H9 (cell line): ENCODE measurements around the gene SPRY4. TPM values are rescaled to one million over a fixed set of nuclear protein-coding genes. Genes with fewer than 3 reads are reported as not detected.

Source experiments
- DNase-seq: peaks from one replicate; pipeline ENCODE4 v3.0.0-alpha.2; 2017
- H2AFZ ChIP-seq: one replicate; pipeline ENCODE4 v1.6.1; 2013; ENCODE audit warnings: mild to moderate bottlenecking, low read length, control low read depth, moderate library complexity
- H2AK5ac ChIP-seq: 2 replicates; pipeline ENCODE4 v1.6.1; 2013; ENCODE audit warnings: low read length, control low read depth, mixed read lengths; ENCODE audit not compliant: insufficient read length
- H2BK120ac ChIP-seq: one replicate; pipeline ENCODE4 v1.6.1; 2013; ENCODE audit warnings: low read depth, mild to moderate bottlenecking, low read length, control low read depth, inconsistent platforms; ENCODE audit not compliant: poor library complexity, severe bottlenecking
- H2BK12ac ChIP-seq: 2 replicates; pipeline ENCODE4 v1.6.1; 2013; ENCODE audit warnings: low read length, control low read depth, mixed read lengths, low read depth; ENCODE audit not compliant: insufficient read length
- H2BK15ac ChIP-seq: 2 replicates; pipeline ENCODE4 v1.6.1; 2013; ENCODE audit warnings: low read depth, low read length, control low read depth
- H2BK20ac ChIP-seq: one replicate; pipeline ENCODE4 v1.6.1; 2013; ENCODE audit warnings: low read depth, mild to moderate bottlenecking, low read length, control low read depth, inconsistent platforms; ENCODE audit not compliant: poor library complexity, severe bottlenecking
- H2BK5ac ChIP-seq: 2 replicates; pipeline ENCODE4 v1.6.1; 2013; ENCODE audit warnings: low read length, control low read depth, mixed read lengths; ENCODE audit not compliant: insufficient read length
- H3K14ac ChIP-seq: 2 replicates; pipeline ENCODE4 v1.6.1; 2013; ENCODE audit warnings: low read length, control low read depth; ENCODE audit not compliant: insufficient read depth
- H3K18ac ChIP-seq: 2 replicates; pipeline ENCODE4 v1.6.1; 2013; ENCODE audit warnings: low read depth, mild to moderate bottlenecking, mixed read lengths, low read length, control low read depth; ENCODE audit not compliant: insufficient read length
- H3K23ac ChIP-seq: 2 replicates; pipeline ENCODE4 v1.6.1; 2013; ENCODE audit warnings: low read length, control low read depth, mixed read lengths, low read depth; ENCODE audit not compliant: insufficient read length
- H3K23me2 ChIP-seq: 2 replicates; pipeline ENCODE4 v1.6.1; 2013; ENCODE audit warnings: low read depth, mild to moderate bottlenecking, mixed read lengths, low read length, control low read depth; ENCODE audit not compliant: insufficient read length, poor library complexity, severe bottlenecking
- H3K27ac ChIP-seq: 2 replicates; pipeline ENCODE4 v1.5.1; 2013; ENCODE audit warnings: low read length, control low read depth, mixed read lengths, low read depth; ENCODE audit not compliant: insufficient read length
- H3K27me3 ChIP-seq: 2 replicates; pipeline ENCODE4 v1.6.1; 2013; ENCODE audit warnings: low read length, control low read depth, inconsistent platforms; ENCODE audit not compliant: insufficient read depth
- H3K4ac ChIP-seq: 2 replicates; pipeline ENCODE4 v1.6.1; 2013; ENCODE audit warnings: low read depth, mild to moderate bottlenecking, control low read depth, inconsistent platforms, low read length, moderate library complexity
- H3K4me1 ChIP-seq: 2 replicates; pipeline ENCODE4 v1.6.1; 2013; ENCODE audit warnings: low read length, control low read depth, inconsistent platforms; ENCODE audit not compliant: insufficient read depth
- H3K4me2 ChIP-seq: 2 replicates; pipeline ENCODE4 v1.6.1; 2013; ENCODE audit warnings: low read length, control low read depth, mixed read lengths; ENCODE audit not compliant: insufficient read length, insufficient read depth
- H3K56ac ChIP-seq: 2 replicates; pipeline ENCODE4 v1.6.1; 2013; ENCODE audit warnings: low read depth, mild to moderate bottlenecking, mixed read lengths, low read length, control low read depth; ENCODE audit not compliant: insufficient read length
- H3K79me1 ChIP-seq: 2 replicates; pipeline ENCODE4 v1.6.1; 2013; ENCODE audit warnings: low read depth, mild to moderate bottlenecking, moderate library complexity, low read length, control low read depth, inconsistent platforms; ENCODE audit not compliant: insufficient read depth, poor library complexity, severe bottlenecking
- H3K79me2 ChIP-seq: 2 replicates; pipeline ENCODE4 v1.6.1; 2013; ENCODE audit warnings: low read length, control low read depth, inconsistent platforms; ENCODE audit not compliant: insufficient read depth
- H3K9ac ChIP-seq: 2 replicates; pipeline ENCODE4 v1.6.1; 2013; ENCODE audit warnings: low read length, control low read depth, mixed read lengths; ENCODE audit not compliant: insufficient read length; ENCODE audit errors: extremely low read depth
- H3K9me3 ChIP-seq: one replicate; pipeline ENCODE4 v1.6.1; 2013; ENCODE audit warnings: low read depth, low read length, inconsistent platforms; ENCODE audit not compliant: control insufficient read depth
- H3T11ph ChIP-seq: one replicate; pipeline ENCODE4 v1.6.1; 2013; ENCODE audit warnings: mild to moderate bottlenecking, low read length, control low read depth, inconsistent platforms
- H4K20me1 ChIP-seq: one replicate; pipeline ENCODE4 v1.6.1; 2013; ENCODE audit not compliant: control insufficient read depth, insufficient read length, insufficient read depth
- H4K5ac ChIP-seq: 2 replicates; pipeline ENCODE4 v1.6.1; 2013; ENCODE audit warnings: low read depth, mild to moderate bottlenecking, mixed read lengths, low read length, control low read depth; ENCODE audit not compliant: insufficient read length
- H4K8ac ChIP-seq: replicated peaks from 2 replicates; pipeline ENCODE4 v1.6.1; 2013; ENCODE audit warnings: low read length, control low read depth, mixed read lengths, low read depth; ENCODE audit not compliant: insufficient read length
- H4K91ac ChIP-seq: 2 replicates; pipeline ENCODE4 v1.6.1; 2013; ENCODE audit warnings: low read depth, mild to moderate bottlenecking, moderate library complexity, mixed read lengths, low read length, control low read depth; ENCODE audit not compliant: insufficient read length
- H3K27ac Mint-ChIP-seq, 3 experiments: 2 replicates in 2 of 3; 3 replicates in 1 of 3; pipeline ENCODE4 v1.8.0; 2020 to 2021; ENCODE audit warnings: mixed read lengths in 3 of 3, mild to moderate bottlenecking in 1 of 3, moderate library complexity in 1 of 3
- H3K27me3 Mint-ChIP-seq: 2 replicates; pipeline ENCODE4 v1.8.0; 2021; ENCODE audit warnings: low read depth, mild to moderate bottlenecking, moderate library complexity, mixed read lengths
- H3K36me3 Mint-ChIP-seq, 3 experiments: 2 replicates in 2 of 3; 3 replicates in 1 of 3; pipeline ENCODE4 v1.8.0; 2020 to 2021; ENCODE audit warnings: low read depth in 3 of 3, mixed read lengths in 3 of 3; ENCODE audit not compliant: insufficient read depth in 1 of 3
- H3K4me1 Mint-ChIP-seq, 2 experiments: 2 replicates each; pipeline ENCODE4 v1.8.0; 2020; ENCODE audit warnings: mixed read lengths in 2 of 2
- H3K4me3 Mint-ChIP-seq, 2 experiments: 2 replicates in 1 of 2; 3 replicates in 1 of 2; pipeline ENCODE4 v1.8.0; 2020 to 2021; ENCODE audit warnings: mild to moderate bottlenecking in 2 of 2, mixed read lengths in 2 of 2, moderate library complexity in 1 of 2
- H3K9me3 Mint-ChIP-seq, 2 experiments: 2 replicates in 1 of 2; 3 replicates in 1 of 2; pipeline ENCODE4 v1.8.0; 2020; ENCODE audit warnings: mild to moderate bottlenecking in 2 of 2, mixed read lengths in 2 of 2, moderate library complexity in 1 of 2
- whole genome bisulfite sequencing: extraction: QIAGEN DNeasy Blood & Tissue Kit; methylation state at CpG from one replicate; pipeline ENCODE4 v1.1.7; 2013; ENCODE audit warnings: missing lambda C conversion rate, low lambda C conversion rate, mixed read lengths; ENCODE audit not compliant: insufficient read length; ENCODE audit errors: extremely low coverage; 5-methylcytosine and 5-hydroxymethylcytosine counted together
- total RNA-seq: library from RNA; stranded (reverse); gene quantifications from 2 replicates; pipeline ENCODE4 v1.2.1, GENCODE V29; 2021
- TF ChIP-seq, protein P1 (sequence below): fragments of 200-600 bp; sonication (generic); conservative IDR thresholded peaks from 3 replicates; pipeline ENCODE4 v1.8.0; 2021; ENCODE audit warnings: antibody characterized with exemption, mild to moderate bottlenecking

The SPRY4 gene
- total RNA-seq, 1 experiment from 2014 or later, result 92.4 TPM

DNA sequence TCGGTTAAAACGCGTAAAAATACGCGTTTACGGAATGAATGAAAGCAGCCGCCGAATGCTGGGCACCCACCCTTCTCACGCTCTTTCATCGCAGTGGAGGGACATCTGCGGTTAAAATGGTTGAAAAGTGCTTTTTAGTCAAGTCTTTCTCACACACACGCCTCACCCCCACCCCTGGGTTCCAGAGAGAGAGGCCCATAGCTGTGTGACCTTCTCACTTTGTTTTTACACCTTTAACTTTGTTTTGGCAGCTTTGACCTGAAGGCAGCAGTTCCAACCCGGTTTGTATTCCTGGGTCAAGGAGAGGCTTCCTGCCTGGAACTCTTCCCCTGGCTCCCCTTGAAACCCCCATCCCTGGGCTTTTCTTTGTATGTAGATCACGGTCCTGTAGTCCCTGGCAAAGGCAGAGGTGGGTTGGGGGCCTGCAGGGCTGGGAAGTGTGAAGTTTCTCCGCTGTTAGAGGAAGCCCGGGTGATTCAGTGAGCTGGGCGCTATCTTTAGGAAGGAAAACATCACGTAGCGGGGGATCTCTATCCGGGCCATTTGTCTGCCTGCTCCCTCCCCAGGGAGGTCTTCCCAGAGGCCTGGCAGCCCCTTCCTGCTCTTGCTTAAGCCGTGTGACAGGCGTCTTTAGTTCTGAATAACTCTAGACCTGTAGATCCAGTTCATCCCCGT lies 29.6 kb downstream of the SPRY4 start:
- H3K9me3 Mint-ChIP-seq, result no peaks in the 10 kb centered on the region
- Histone ChIP-seq H3K9me3 (no peaks in the 10 kb centered on the region), H4K20me1 (no peaks in the 10 kb centered on the region), H3K9ac (no peak overlapping the region), H2BK120ac (no peak overlapping the region), H3T11ph (no peak overlapping the region), H3K27me3 (no peaks in the 10 kb centered on the region), H3K18ac (no peak overlapping the region), H4K8ac (no peak overlapping the region), H3K23ac (no peak overlapping the region), H3K4me2 (no peak overlapping the region), H3K23me2 (no peaks in the 10 kb centered on the region), H4K91ac (no peak overlapping the region), H2BK5ac (no peak overlapping the region), H2BK20ac (no peak overlapping the region), H3K56ac (no peak overlapping the region), H2BK15ac (no peak overlapping the region), H4K5ac (no peak overlapping the region), H3K4me1 (peaks cover 15% of the 10 kb centered on the region), H3K79me1 (no peaks in the 10 kb centered on the region), H3K27ac (no peak overlapping the region), H3K14ac (no peak overlapping the region; the same call in 1 of the 2 replicates), H2BK12ac (no peak overlapping the region), H3K79me2 (peaks cover 1% of the 10 kb centered on the region; the same call in 1 of the 2 replicates), H3K4ac (no peak overlapping the region), H2AK5ac (no peak overlapping the region), H2AFZ (no peak overlapping the region)
- no peaks in the 10 kb centered on the region for H3K27me3 Mint-ChIP-seq
- peak; percentile 69 for DNase-seq
- no peak overlapping the region; a peak in 2 of 5 replicates for H3K4me3 Mint-ChIP-seq
- no CpG with 5 or more reads among the region's 23 CpGs for WGBS
- peaks cover 0 to 21% (median 17%) of the 10 kb centered on the region in 3 experiments; a peak in 5 of 7 replicates for H3K36me3 Mint-ChIP-seq
- TF ChIP-seq, protein P1, sequence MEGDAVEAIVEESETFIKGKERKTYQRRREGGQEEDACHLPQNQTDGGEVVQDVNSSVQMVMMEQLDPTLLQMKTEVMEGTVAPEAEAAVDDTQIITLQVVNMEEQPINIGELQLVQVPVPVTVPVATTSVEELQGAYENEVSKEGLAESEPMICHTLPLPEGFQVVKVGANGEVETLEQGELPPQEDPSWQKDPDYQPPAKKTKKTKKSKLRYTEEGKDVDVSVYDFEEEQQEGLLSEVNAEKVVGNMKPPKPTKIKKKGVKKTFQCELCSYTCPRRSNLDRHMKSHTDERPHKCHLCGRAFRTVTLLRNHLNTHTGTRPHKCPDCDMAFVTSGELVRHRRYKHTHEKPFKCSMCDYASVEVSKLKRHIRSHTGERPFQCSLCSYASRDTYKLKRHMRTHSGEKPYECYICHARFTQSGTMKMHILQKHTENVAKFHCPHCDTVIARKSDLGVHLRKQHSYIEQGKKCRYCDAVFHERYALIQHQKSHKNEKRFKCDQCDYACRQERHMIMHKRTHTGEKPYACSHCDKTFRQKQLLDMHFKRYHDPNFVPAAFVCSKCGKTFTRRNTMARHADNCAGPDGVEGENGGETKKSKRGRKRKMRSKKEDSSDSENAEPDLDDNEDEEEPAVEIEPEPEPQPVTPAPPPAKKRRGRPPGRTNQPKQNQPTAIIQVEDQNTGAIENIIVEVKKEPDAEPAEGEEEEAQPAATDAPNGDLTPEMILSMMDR, result no peak
- peaks cover 50 to 54% of the 10 kb centered on the region in 2 experiments for H3K4me1 Mint-ChIP-seq
- H3K27ac Mint-ChIP-seq, result peak overlapping the region; percentile 26 to 93 (median 48); a peak in 6 of 7 replicates
